Suprapubic skin (tissue), 4 donors: ENCODE results near the gene MYH11. TPM values are rescaled to one million over a fixed set of nuclear protein-coding genes. Genes with fewer than 3 reads are reported as not detected.
"Not testable (repeated sequence)": the region's sequence is repeated elsewhere in the genome, so short reads cannot be mapped to it uniquely, and the experiment has no call there.

ENCODE experiments used
- DNase-seq, 2 donors: peaks; one replicate each; pipeline ENCODE4 v3.0.0-alpha.2; 2019; ENCODE audit warnings: low spot score in 2 of 2
- H3K27ac ChIP-seq: fragments of 200-600 bp; sonication (generic); one replicate; pipeline ENCODE4 v1.5.1; 2019
- H3K27me3 ChIP-seq: fragments of 200-600 bp; sonication (generic); one replicate; pipeline ENCODE4 v1.5.1; 2019
- H3K36me3 ChIP-seq: fragments of 200-600 bp; sonication (generic); one replicate; pipeline ENCODE4 v1.5.1; 2019
- H3K4me1 ChIP-seq: fragments of 200-600 bp; sonication (generic); one replicate; pipeline ENCODE4 v1.5.1; 2019
- H3K4me3 ChIP-seq: fragments of 200-600 bp; sonication (generic); one replicate; pipeline ENCODE4 v1.5.1; 2019; ENCODE audit warnings: mild to moderate bottlenecking
- H3K9me3 ChIP-seq: fragments of 200-600 bp; sonication (generic); one replicate; pipeline ENCODE4 v1.5.1; 2019
- EP300 ChIP-seq: sonication (generic); formaldehyde crosslinking; IDR thresholded peaks from one replicate; pipeline ENCODE4 v1.6.1; 2017; ENCODE audit warnings: antibody characterized with exemption
- POLR2A ChIP-seq, 2 donors: fragments of 450-650 bp; IDR thresholded peaks; one replicate each; pipeline ENCODE4 v1.6.1; 2017; ENCODE audit warnings: antibody characterized with exemption in 2 of 2, mild to moderate bottlenecking in 2 of 2, moderate library complexity in 2 of 2
- POLR2AphosphoS5 ChIP-seq, 3 donors: sonication (generic); formaldehyde crosslinking; IDR thresholded peaks; one replicate each; pipeline ENCODE4 v1.6.1; 2017; ENCODE audit warnings: antibody characterized with exemption in 3 of 3
- WGBS: methylation state at CpG from one replicate; pipeline ENCODE4 v1.1.5; 2018; 5-methylcytosine and 5-hydroxymethylcytosine counted together
- total RNA-seq, 4 donors: library from RNA; depleted of rRNA; stranded (reverse); fragments of >200 nt; gene quantifications; one replicate each; pipeline ENCODE4 v1.1.0, GENCODE V29; 2016
- TF ChIP-seq, protein P1 (sequence below), 2 donors: fragments of 200-600 bp in 1 of 2; fragments of 450-650 bp in 1 of 2; sonication (generic) in 1 of 2; IDR thresholded peaks; one replicate each; pipeline ENCODE4 v1.5.1; 2016 to 2019; ENCODE audit warnings: antibody characterized with exemption in 2 of 2, mild to moderate bottlenecking in 1 of 2, moderate library complexity in 1 of 2

The MYH11 gene
- total RNA-seq, 4 donors from 2014 or later, result 24.2 to 54.8 (median 36.0) TPM

DNA sequence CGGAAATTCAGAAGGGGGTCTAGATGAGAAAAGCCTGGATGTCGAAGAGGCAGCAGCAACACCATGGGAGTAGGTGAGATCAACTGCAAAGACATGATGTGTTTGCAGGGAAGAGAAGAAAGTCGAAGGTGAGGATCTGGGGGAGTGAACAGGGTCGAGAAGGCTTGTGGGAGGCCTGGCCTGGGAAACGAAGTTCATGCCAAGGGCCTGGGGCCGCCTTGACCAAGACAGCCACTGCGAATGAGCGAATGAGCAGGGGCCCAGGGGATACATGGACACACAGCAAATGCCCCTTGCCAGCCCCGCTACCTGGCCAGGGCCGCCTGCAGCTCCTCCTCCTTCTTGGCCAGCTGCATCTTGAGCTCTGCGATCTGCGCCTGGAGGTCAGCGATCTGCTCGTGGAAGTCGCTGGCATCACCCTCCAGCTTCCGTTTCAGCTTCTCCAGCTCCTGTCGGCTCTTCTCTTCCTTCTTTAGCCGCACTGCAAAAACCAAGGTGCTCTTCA is 119.6 kb downstream of the MYH11 start:
- Histone ChIP-seq H3K9me3 (no peaks in the 10 kb centered on the region), H3K4me3 (no peak overlapping the region), H3K27ac (no peak overlapping the region), H3K27me3 (no peaks in the 10 kb centered on the region), H3K4me1 (no peaks in the 10 kb centered on the region), H3K36me3 (peaks cover 9% of the 10 kb centered on the region)
- no peak for TF ChIP-seq EP300
- TF ChIP-seq, protein P1, sequence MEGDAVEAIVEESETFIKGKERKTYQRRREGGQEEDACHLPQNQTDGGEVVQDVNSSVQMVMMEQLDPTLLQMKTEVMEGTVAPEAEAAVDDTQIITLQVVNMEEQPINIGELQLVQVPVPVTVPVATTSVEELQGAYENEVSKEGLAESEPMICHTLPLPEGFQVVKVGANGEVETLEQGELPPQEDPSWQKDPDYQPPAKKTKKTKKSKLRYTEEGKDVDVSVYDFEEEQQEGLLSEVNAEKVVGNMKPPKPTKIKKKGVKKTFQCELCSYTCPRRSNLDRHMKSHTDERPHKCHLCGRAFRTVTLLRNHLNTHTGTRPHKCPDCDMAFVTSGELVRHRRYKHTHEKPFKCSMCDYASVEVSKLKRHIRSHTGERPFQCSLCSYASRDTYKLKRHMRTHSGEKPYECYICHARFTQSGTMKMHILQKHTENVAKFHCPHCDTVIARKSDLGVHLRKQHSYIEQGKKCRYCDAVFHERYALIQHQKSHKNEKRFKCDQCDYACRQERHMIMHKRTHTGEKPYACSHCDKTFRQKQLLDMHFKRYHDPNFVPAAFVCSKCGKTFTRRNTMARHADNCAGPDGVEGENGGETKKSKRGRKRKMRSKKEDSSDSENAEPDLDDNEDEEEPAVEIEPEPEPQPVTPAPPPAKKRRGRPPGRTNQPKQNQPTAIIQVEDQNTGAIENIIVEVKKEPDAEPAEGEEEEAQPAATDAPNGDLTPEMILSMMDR (IDR thresholded peaks at IDR 0.05), result no peak
- TF ChIP-seq POLR2AphosphoS5 (IDR thresholded peaks at IDR 0.05), result no peak
- no peak for TF ChIP-seq POLR2A (IDR thresholded peaks at IDR 0.05)
- DNase-seq, result no peak
- WGBS, result 78% methylated on average over 18 of the region's 18 CpGs

DNA sequence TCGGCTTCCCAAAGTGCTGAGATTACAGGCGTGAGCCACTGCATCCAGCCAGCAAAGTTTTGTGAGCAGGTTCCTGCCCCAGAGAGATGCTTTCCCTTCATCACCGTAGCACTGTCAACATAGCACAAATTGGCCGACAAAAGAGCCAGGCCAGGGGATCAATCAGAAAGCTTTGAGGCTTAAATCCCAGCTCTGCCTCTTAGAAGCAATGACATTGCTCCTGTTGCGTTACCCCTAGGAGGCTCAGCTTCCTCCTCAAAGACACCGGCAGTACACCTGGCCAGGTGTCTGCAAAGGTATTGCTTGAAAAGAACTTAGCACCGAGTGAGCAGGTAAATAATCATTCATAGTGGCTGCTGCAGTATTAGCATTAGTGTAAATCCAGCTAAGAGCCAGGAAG is 120.3 kb downstream of the MYH11 start:
- Histone ChIP-seq H3K27me3 (no peaks in the 10 kb centered on the region), H3K4me1 (no peaks in the 10 kb centered on the region), H3K4me3 (no peak overlapping the region), H3K9me3 (no peaks in the 10 kb centered on the region), H3K36me3 (peaks cover 9% of the 10 kb centered on the region), H3K27ac (no peak overlapping the region)
- WGBS, result 91% methylated on average over 7 of the region's 7 CpGs
- no peak for DNase-seq
- TF ChIP-seq EP300 (no peak), POLR2AphosphoS5 (IDR thresholded peaks at IDR 0.05) (no peak), POLR2A (IDR thresholded peaks at IDR 0.05) (no peak)
- TF ChIP-seq, protein P1 (IDR thresholded peaks at IDR 0.05), result no peak

DNA sequence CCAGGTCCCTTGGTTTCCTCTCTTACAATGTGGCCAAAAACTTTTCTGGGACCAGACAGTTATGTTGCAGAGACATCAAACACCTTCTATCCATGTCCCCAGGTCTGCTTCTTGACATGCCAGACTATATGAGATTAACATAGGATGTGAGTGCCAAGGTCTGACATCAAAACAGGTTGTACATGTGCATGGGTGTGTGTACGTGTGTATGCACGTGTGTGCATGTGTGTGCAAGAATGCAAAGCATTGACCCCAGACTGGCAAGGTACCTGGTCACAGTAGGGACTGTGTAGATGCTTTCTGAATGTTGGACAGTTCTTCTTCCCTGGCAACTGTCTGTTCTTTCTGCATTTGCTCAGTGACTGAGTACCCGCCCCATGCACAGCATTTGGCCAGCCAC is 121.2 kb downstream of the MYH11 start:
- no peak overlapping the region for H3K4me3 ChIP-seq
- H3K4me1 ChIP-seq, result no peaks in the 10 kb centered on the region
- no peak for DNase-seq
- H3K36me3 ChIP-seq, result peaks cover 4% of the 10 kb centered on the region
- no peak overlapping the region for H3K27ac ChIP-seq
- H3K27me3 ChIP-seq, result no peaks in the 10 kb centered on the region
- no peaks in the 10 kb centered on the region for H3K9me3 ChIP-seq
- 93% methylated on average over 3 of the region's 3 CpGs for WGBS
- TF ChIP-seq, protein P1 (IDR thresholded peaks at IDR 0.05), result no peak
- TF ChIP-seq EP300 (no peak), POLR2A (IDR thresholded peaks at IDR 0.05) (no peak), POLR2AphosphoS5 (IDR thresholded peaks at IDR 0.05) (no peak)

DNA sequence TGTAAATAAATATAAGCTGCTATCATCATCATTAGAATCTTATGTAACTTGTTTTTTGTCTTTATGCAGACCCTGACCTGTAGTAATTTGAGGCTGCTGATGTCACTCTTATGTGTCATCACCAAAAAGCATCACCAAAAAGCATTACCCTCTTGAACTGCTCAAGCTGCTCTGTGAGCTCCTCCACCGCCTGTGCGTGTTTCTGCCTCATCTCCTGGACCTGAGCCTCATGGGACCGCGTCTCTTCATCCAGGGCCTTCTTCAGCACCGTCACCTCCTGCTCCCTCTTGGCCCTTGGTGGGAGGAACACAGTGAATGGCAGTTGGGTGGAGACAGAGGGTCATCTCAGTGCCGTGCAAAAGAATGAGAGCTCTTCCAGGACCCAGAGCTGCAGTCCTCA is 124.4 kb downstream of the MYH11 start:
- Histone ChIP-seq H3K9me3 (no peaks in the 10 kb centered on the region), H3K4me1 (no peaks in the 10 kb centered on the region), H3K27ac (no peak overlapping the region), H3K36me3 (no peaks in the 10 kb centered on the region), H3K4me3 (no peak overlapping the region), H3K27me3 (no peaks in the 10 kb centered on the region)
- TF ChIP-seq POLR2AphosphoS5 (IDR thresholded peaks at IDR 0.05) (no peak), EP300 (no peak), POLR2A (IDR thresholded peaks at IDR 0.05) (no peak)
- TF ChIP-seq, protein P1 (IDR thresholded peaks at IDR 0.05), result no peak
- DNase-seq, result no peak
- WGBS, result 97% methylated on average over 6 of the region's 6 CpGs

DNA sequence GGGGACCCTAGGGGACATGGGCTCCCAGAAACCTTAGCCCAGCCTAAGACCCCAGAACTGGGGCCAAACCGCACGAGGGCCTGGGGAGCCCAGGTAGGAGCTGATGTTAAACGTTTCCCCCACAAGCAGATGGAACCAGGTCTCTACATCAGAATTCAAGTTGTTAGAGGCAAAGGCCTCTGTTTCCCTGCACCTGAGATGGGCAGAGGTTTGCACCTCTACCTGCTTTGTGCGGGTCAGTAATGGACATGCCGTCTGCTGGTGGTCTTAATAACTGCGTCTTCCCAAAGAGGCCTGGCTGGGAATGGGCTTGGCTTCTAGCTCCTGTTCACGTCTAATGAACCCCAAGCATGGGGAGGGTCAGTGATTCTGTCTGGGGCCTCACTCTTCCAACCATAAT is 127.7 kb downstream of the MYH11 start:
- H3K27ac ChIP-seq, result no peak overlapping the region
- no peaks in the 10 kb centered on the region for H3K4me1 ChIP-seq
- DNase-seq, result no peak
- WGBS, result 90% methylated on average over 7 of the region's 7 CpGs
- H3K27me3 ChIP-seq, result no peaks in the 10 kb centered on the region
- H3K9me3 ChIP-seq, result no peaks in the 10 kb centered on the region
- H3K4me3 ChIP-seq, result no peak overlapping the region
- peaks cover 29% of the 10 kb centered on the region for H3K36me3 ChIP-seq
- TF ChIP-seq POLR2A (IDR thresholded peaks at IDR 0.05) (no peak), EP300 (no peak), POLR2AphosphoS5 (IDR thresholded peaks at IDR 0.05) (no peak)
- TF ChIP-seq, protein P1 (IDR thresholded peaks at IDR 0.05), result no peak

DNA sequence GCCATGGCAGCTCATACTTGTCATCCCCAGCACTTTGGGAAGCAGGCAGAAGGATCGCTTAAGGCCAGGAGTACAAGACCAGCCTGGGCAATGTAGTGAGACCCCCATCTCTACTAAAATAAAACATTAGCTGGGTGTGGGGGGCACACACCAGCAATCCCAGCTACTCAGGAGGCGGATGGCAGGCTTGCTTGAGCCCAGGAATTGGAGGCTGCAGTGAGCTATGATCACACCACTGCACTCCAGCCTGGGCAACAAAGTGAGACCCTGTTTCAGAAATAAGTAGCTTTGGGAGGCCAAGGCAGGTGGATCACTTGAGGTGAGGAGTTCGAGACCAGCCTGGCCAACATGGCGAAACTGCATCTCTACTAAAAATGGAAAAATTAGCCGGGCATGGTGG is 129.1 kb downstream of the MYH11 start:
- DNase-seq, H3K4me3 ChIP-seq, H3K4me1 ChIP-seq, H3K27me3 ChIP-seq, H3K9me3 ChIP-seq, H3K27ac ChIP-seq: not testable (repeated sequence)
- WGBS, result 97% methylated on average over 5 of the region's 5 CpGs
- H3K36me3 ChIP-seq, result peaks cover 36% of the 10 kb centered on the region
